CD14-positive monocyte (primary cell): ENCODE results near the gene IL17C. TPM values are rescaled to one million over a fixed set of nuclear protein-coding genes. Genes with fewer than 3 reads are reported as not detected.

Source experiments
- DNase-seq, 3 donors: peaks; one replicate each; pipeline ENCODE4 v3.0.0-alpha.2; 2011 to 2022
- H2AFZ ChIP-seq: 2 replicates; pipeline ENCODE4 v1.6.0; 2012; ENCODE audit warnings: mild to moderate bottlenecking, low read depth, low read length, inconsistent platforms; ENCODE audit not compliant: insufficient read depth, poor library complexity, severe bottlenecking
- H3K27ac ChIP-seq, 2 donors: 1 replicate in 1 of 2; 2 replicates in 1 of 2; pipeline ENCODE4 v1.5.1; 2012 to 2013; ENCODE audit warnings: low read length in 2 of 2, control low read depth in 1 of 2, inconsistent platforms in 1 of 2, low read depth in 1 of 2, mild to moderate bottlenecking in 1 of 2
- H3K27me3 ChIP-seq, 2 donors: one replicate each; pipeline versions ENCODE4 v1.6.0 to v1.6.1; 2011 to 2013; ENCODE audit warnings: low read length in 2 of 2; ENCODE audit not compliant: control insufficient read depth in 2 of 2, insufficient read depth in 2 of 2
- H3K36me3 ChIP-seq, 2 donors: replicated peaks in 1 of 2; 1 replicate in 1 of 2; 2 replicates in 1 of 2; pipeline versions ENCODE4 v1.5.1 to v1.6.1; 2012 to 2013; ENCODE audit warnings: low read length in 2 of 2, control low read depth in 1 of 2, inconsistent platforms in 1 of 2, mild to moderate bottlenecking in 1 of 2; ENCODE audit not compliant: insufficient read depth in 2 of 2, control insufficient read depth in 1 of 2
- H3K4me1 ChIP-seq, 2 donors: 1 replicate in 1 of 2; 2 replicates in 1 of 2; pipeline versions ENCODE4 v1.5.1 to v1.6.1; 2012 to 2013; ENCODE audit warnings: low read length in 2 of 2, control low read depth in 1 of 2, inconsistent platforms in 1 of 2, mild to moderate bottlenecking in 1 of 2, moderate library complexity in 1 of 2; ENCODE audit not compliant: insufficient read depth in 2 of 2, control insufficient read depth in 1 of 2
- H3K4me2 ChIP-seq: replicated peaks from 2 replicates; pipeline ENCODE3; 2012; ENCODE audit warnings: low read length, moderate library complexity, mild to moderate bottlenecking; ENCODE audit not compliant: poor library complexity, severe bottlenecking; ENCODE audit errors: extremely low read depth
- H3K4me3 ChIP-seq, 3 experiments: fragments of 200-600 bp in 1 of 3; sonication (generic) in 1 of 3; replicated peaks in 1 of 3; 1 replicate in 2 of 3; 2 replicates in 1 of 3; pipeline ENCODE4 v1.5.1; 2011 to 2013; ENCODE audit warnings: low read length in 3 of 3, mild to moderate bottlenecking in 3 of 3, control low read depth in 2 of 3, low read depth in 2 of 3, inconsistent platforms in 1 of 3, moderate library complexity in 1 of 3
- H3K79me2 ChIP-seq: 2 replicates; pipeline ENCODE4 v1.6.0; 2012; ENCODE audit warnings: mild to moderate bottlenecking, control low read depth, inconsistent platforms, low read length, moderate library complexity; ENCODE audit not compliant: insufficient read depth
- H3K9ac ChIP-seq: 2 replicates; pipeline ENCODE4 v1.6.0; 2017; ENCODE audit warnings: low read length, mild to moderate bottlenecking; ENCODE audit not compliant: insufficient read depth, poor library complexity, severe bottlenecking
- H3K9me3 ChIP-seq, 2 donors: replicated peaks in 1 of 2; 1 replicate in 1 of 2; 2 replicates in 1 of 2; pipeline versions ENCODE4 v1.5.1 to v1.6.1; 2012 to 2013; ENCODE audit warnings: low read length in 2 of 2, control low read depth in 1 of 2; ENCODE audit not compliant: control insufficient read depth in 1 of 2, insufficient read depth in 1 of 2
- H4K20me1 ChIP-seq: 2 replicates; pipeline ENCODE4 v1.6.0; 2012; ENCODE audit warnings: mild to moderate bottlenecking, low read length, control low read depth, moderate library complexity; ENCODE audit not compliant: insufficient read depth
- H3K27ac Mint-ChIP-seq, 7 donors: one replicate each; pipeline ENCODE4 v1.8.0; 2020; ENCODE audit warnings: mild to moderate bottlenecking in 7 of 7, mixed read lengths in 7 of 7, moderate library complexity in 6 of 7, inconsistent platforms in 2 of 7
- H3K27me3 Mint-ChIP-seq, 3 donors: one replicate each; pipeline ENCODE4 v1.8.0; 2021 to 2022; ENCODE audit warnings: low read depth in 3 of 3, mild to moderate bottlenecking in 3 of 3, mixed read lengths in 3 of 3, moderate library complexity in 3 of 3, inconsistent platforms in 1 of 3
- H3K36me3 Mint-ChIP-seq, 2 donors: one replicate each; pipeline ENCODE4 v1.8.0; 2020; ENCODE audit warnings: mixed read lengths in 2 of 2, inconsistent platforms in 1 of 2, mild to moderate bottlenecking in 1 of 2
- H3K4me1 Mint-ChIP-seq: one replicate; pipeline ENCODE4 v1.8.0; 2020; ENCODE audit warnings: mild to moderate bottlenecking, mixed read lengths
- H3K4me3 Mint-ChIP-seq, 2 donors: one replicate each; pipeline ENCODE4 v1.8.0; 2020; ENCODE audit warnings: mild to moderate bottlenecking in 2 of 2, mixed read lengths in 2 of 2, moderate library complexity in 1 of 2
- H3K9me3 Mint-ChIP-seq, 7 donors: one replicate each; pipeline ENCODE4 v1.8.0; 2020 to 2022; ENCODE audit warnings: mixed read lengths in 7 of 7, mild to moderate bottlenecking in 6 of 7, moderate library complexity in 6 of 7, inconsistent platforms in 2 of 7
- CTCF ChIP-seq: fragments of 200-600 bp; IDR thresholded peaks from one replicate; pipeline ENCODE4 v1.8.0; 2022; ENCODE audit warnings: antibody characterized with exemption, mild to moderate bottlenecking
- WGBS: methylation state at CpG from one replicate; pipeline ENCODE4 v1.1.5; 2013; ENCODE audit warnings: missing lambda C conversion rate; ENCODE audit not compliant: insufficient coverage; 5-methylcytosine and 5-hydroxymethylcytosine counted together
- intact Hi-C, 2 donors: fragments of 100-400 bp; cut with micrococcal nuclease; formaldehyde crosslinking; loops; one replicate each; pipeline versions ENCODE4 v1.15.0 to v1.15.1; 2023
- polyA plus RNA-seq, 3 donors: library from polyadenylated mRNA; depleted of rRNA in 1 of 3; unstranded in 2 of 3; stranded (reverse) in 1 of 3; fragments of 300-500 nt in 2 of 3; fragments of >200 nt in 1 of 3; fragmentation: Illumina TruSeq in 2 of 3; gene quantifications; 1 replicate in 2 of 3; 2 replicates in 1 of 3; pipeline ENCODE4 v1.2.3, GENCODE V29; 2012 to 2021

Gene IL17C
- polyA plus RNA-seq, 3 donors: 0.08 TPM; not detected in 2

GRCh38 chr16:88630433-88630832 is 7.9 kb upstream of the IL17C start:
- H3K4me3 ChIP-seq: no peak overlapping the region
- no peak for DNase-seq
- Mint-ChIP-seq H3K36me3 (peaks cover 57 to 76% of the 10 kb centered on the region in 2 donors), H3K4me1 (peaks cover 10% of the 10 kb centered on the region), H3K27me3 (peaks cover 7 to 19% (median 9%) of the 10 kb centered on the region in 3 donors), H3K27ac (no peak overlapping the region), H3K9me3 (no peaks in the 10 kb centered on the region), H3K4me3 (no peak overlapping the region)
- H2AFZ ChIP-seq: no peak overlapping the region
- no peaks in the 10 kb centered on the region for H3K9me3 ChIP-seq
- no peaks in the 10 kb centered on the region for H3K79me2 ChIP-seq
- H3K9ac ChIP-seq: no peak overlapping the region
- peaks cover 0 to 7% of the 10 kb centered on the region in 2 donors for H3K27me3 ChIP-seq
- H4K20me1 ChIP-seq: peaks cover 15% of the 10 kb centered on the region
- H3K4me1 ChIP-seq: peaks cover 20 to 23% of the 10 kb centered on the region in 2 donors
- H3K36me3 ChIP-seq: peaks cover 49 to 67% of the 10 kb centered on the region in 2 donors
- intact Hi-C loops: loop anchor here in 1 of 2 donors (10.0 kb wide), 1 partner anchor 54 kb away; the partner anchor contains the start of gene SNAI3
- H3K27ac ChIP-seq: no peak overlapping the region
- no peak for TF ChIP-seq CTCF
- WGBS: 93% methylated on average over 5 of the region's 12 CpGs
- no peak overlapping the region for H3K4me2 ChIP-seq

- Mint-ChIP-seq H3K4me3 (no peak overlapping the region), H3K4me1 (peaks cover 10% of the 10 kb centered on the region), H3K27ac (no peak overlapping the region)
Measured at GRCh38 chr16:88630941-88631340, 7.4 kb upstream of the IL17C start.

More at GRCh38 chr16:88630941-88631340, 7.4 kb upstream of the IL17C start:
- H4K20me1 ChIP-seq: peaks cover 19% of the 10 kb centered on the region
- 95% methylated on average over 21 of the region's 23 CpGs for WGBS
- H3K4me2 ChIP-seq: no peak overlapping the region
- DNase-seq: no peak
- no peak overlapping the region for H3K9ac ChIP-seq
- Mint-ChIP-seq H3K36me3 (peaks cover 53 to 72% of the 10 kb centered on the region in 2 donors), H3K27me3 (peaks cover 8 to 24% (median 11%) of the 10 kb centered on the region in 3 donors), H3K9me3 (no peaks in the 10 kb centered on the region)
- H3K27me3 ChIP-seq: peaks cover 0 to 12% of the 10 kb centered on the region in 2 donors
- TF ChIP-seq CTCF: no peak
- no peak overlapping the region for H3K27ac ChIP-seq
- H3K79me2 ChIP-seq: no peaks in the 10 kb centered on the region
- H3K4me3 ChIP-seq: no peak overlapping the region
- H2AFZ ChIP-seq: no peak overlapping the region
- intact Hi-C loops: loop anchor here in 1 of 2 donors (10.0 kb wide), 1 partner anchor 54 kb away; the partner anchor contains the start of gene SNAI3
- peaks cover 49 to 62% of the 10 kb centered on the region in 2 donors for H3K36me3 ChIP-seq
- no peaks in the 10 kb centered on the region for H3K9me3 ChIP-seq
- H3K4me1 ChIP-seq: peaks cover 21 to 26% of the 10 kb centered on the region in 2 donors
